ENCODE data around the gene RPS24.

RPS24 gene

GRCh38 chr10:78009662-78010061 is 24.0 kb upstream of the RPS24 start:
- CTCF ChIA-PET = no interaction called here
- POLR2A ChIA-PET = no interaction called here
- no peak for TF ChIP-seq FOXK2 (IDR thresholded peaks at IDR 0.05)
- DNase-seq (ENCODE audit: extremely low spot score) = no peak

GRCh38 chr10:78010278-78010677 is 23.4 kb upstream of the RPS24 start:
- DNase-seq (ENCODE audit: extremely low spot score) = no peak
- CTCF ChIA-PET = no interaction called here
- POLR2A ChIA-PET = interaction anchor here (1.4 kb wide), 1 partner anchor 11 kb away, joined by 4 read pairs; no protein-coding TSS in a partner anchor
- TF ChIP-seq FOXA1 (IDR thresholded peaks at IDR 0.05) (no peak), ZNF384 (IDR thresholded peaks at IDR 0.05) (no peak)

GRCh38 chr10:78011065-78011464 is 22.6 kb upstream of the RPS24 start:
- POLR2A ChIA-PET = interaction anchor here (1.4 kb wide), 1 partner anchor 11 kb away, joined by 4 read pairs; no protein-coding TSS in a partner anchor
- CTCF ChIA-PET = no interaction called here
- TF ChIP-seq ELF4 (IDR thresholded peaks at IDR 0.05) = no peak
- TF ChIP-seq BHLHE40 (IDR thresholded peaks at IDR 0.05; ENCODE audit: borderline replicate concordance) = no peak
- no peak for TF ChIP-seq CTBP1 (IDR thresholded peaks at IDR 0.05; ENCODE audit: borderline replicate concordance)
- TF ChIP-seq TARDBP (IDR thresholded peaks at IDR 0.05) = no peak
- TF ChIP-seq FOXK2 (IDR thresholded peaks at IDR 0.05) = no peak
- no peak for TF ChIP-seq SUZ12 (IDR thresholded peaks at IDR 0.05)
- TF ChIP-seq FOXA1 (IDR thresholded peaks at IDR 0.05) = no peak
- no peak for TF ChIP-seq ZNF384 (IDR thresholded peaks at IDR 0.05)
- no peak for TF ChIP-seq LEF1 (IDR thresholded peaks at IDR 0.05; ENCODE audit: borderline replicate concordance)
- TF ChIP-seq NFRKB (IDR thresholded peaks at IDR 0.05) = no peak
- TF ChIP-seq L3MBTL2 (conservative IDR thresholded peaks at IDR 0.05) = no peak
- no peak for TF ChIP-seq SP1 (IDR thresholded peaks at IDR 0.05)
- TF ChIP-seq FOXM1 (IDR thresholded peaks at IDR 0.05; ENCODE audit: borderline replicate concordance) = no peak
- no peak for TF ChIP-seq HDGF (IDR thresholded peaks at IDR 0.05; ENCODE audit: borderline replicate concordance)
- TF ChIP-seq PKNOX1 (IDR thresholded peaks at IDR 0.05) = no peak
- no peak for TF ChIP-seq ARNT (IDR thresholded peaks at IDR 0.05)
- DNase-seq (ENCODE audit: extremely low spot score) = no peak

- CTCF ChIA-PET = no interaction called here
- DNase-seq (ENCODE audit: extremely low spot score) = no peak
- TF ChIP-seq BHLHE40 (IDR thresholded peaks at IDR 0.05; ENCODE audit: borderline replicate concordance) (no peak), FOXA1 (IDR thresholded peaks at IDR 0.05) (no peak), ARNT (IDR thresholded peaks at IDR 0.05) (no peak), FOXM1 (IDR thresholded peaks at IDR 0.05; ENCODE audit: borderline replicate concordance) (no peak), NFRKB (IDR thresholded peaks at IDR 0.05) (no peak), SUZ12 (IDR thresholded peaks at IDR 0.05) (no peak)
- POLR2A ChIA-PET = no interaction called here
Observed at GRCh38 chr10:78013564-78013963, 20.1 kb upstream of the RPS24 start.

- CTCF ChIA-PET = no interaction called here
- DNase-seq (ENCODE audit: extremely low spot score) = no peak
- TF ChIP-seq CTBP1 (IDR thresholded peaks at IDR 0.05; ENCODE audit: borderline replicate concordance) = no peak
- TF ChIP-seq BHLHE40 (IDR thresholded peaks at IDR 0.05; ENCODE audit: borderline replicate concordance) = no peak
- no peak for TF ChIP-seq LEF1 (IDR thresholded peaks at IDR 0.05; ENCODE audit: borderline replicate concordance)
- TF ChIP-seq FOXK2 (IDR thresholded peaks at IDR 0.05) = no peak
- TF ChIP-seq FOXM1 (IDR thresholded peaks at IDR 0.05; ENCODE audit: borderline replicate concordance) = no peak
- no peak for TF ChIP-seq FOXA1 (IDR thresholded peaks at IDR 0.05)
- TF ChIP-seq ZNF384 (IDR thresholded peaks at IDR 0.05) = no peak
- TF ChIP-seq ARNT (IDR thresholded peaks at IDR 0.05) = no peak
- TF ChIP-seq NFRKB (IDR thresholded peaks at IDR 0.05) = no peak
- TF ChIP-seq L3MBTL2 (conservative IDR thresholded peaks at IDR 0.05) = no peak
- TF ChIP-seq SP1 (IDR thresholded peaks at IDR 0.05) = no peak
- no peak for TF ChIP-seq PKNOX1 (IDR thresholded peaks at IDR 0.05)
- no peak for TF ChIP-seq SUZ12 (IDR thresholded peaks at IDR 0.05)
- TF ChIP-seq ELF4 (IDR thresholded peaks at IDR 0.05) = no peak
- TF ChIP-seq TARDBP (IDR thresholded peaks at IDR 0.05) = no peak
- no peak for TF ChIP-seq HDGF (IDR thresholded peaks at IDR 0.05; ENCODE audit: borderline replicate concordance)
- POLR2A ChIA-PET = no interaction called here
Observed at GRCh38 chr10:78015546-78015945, 18.1 kb upstream of the RPS24 start.

- no peak for TF ChIP-seq HDGF (IDR thresholded peaks at IDR 0.05; ENCODE audit: borderline replicate concordance)
- no peak for TF ChIP-seq LEF1 (IDR thresholded peaks at IDR 0.05; ENCODE audit: borderline replicate concordance)
- TF ChIP-seq NFRKB (IDR thresholded peaks at IDR 0.05) = no peak
- no peak for TF ChIP-seq BHLHE40 (IDR thresholded peaks at IDR 0.05; ENCODE audit: borderline replicate concordance)
- TF ChIP-seq PKNOX1 (IDR thresholded peaks at IDR 0.05) = no peak
- no peak for TF ChIP-seq ELF4 (IDR thresholded peaks at IDR 0.05)
- TF ChIP-seq FOXA1 (IDR thresholded peaks at IDR 0.05) = no peak
- DNase-seq (ENCODE audit: extremely low spot score) = no peak
- ChIA-PET POLR2A (interaction anchor here (1.1 kb wide), 1 partner anchor 16 kb away, joined by 3 read pairs; no protein-coding TSS in a partner anchor), CTCF (no interaction called here)
Observed at GRCh38 chr10:78017856-78018255, 15.8 kb upstream of the RPS24 start.

GRCh38 chr10:78019264-78019663 is 14.4 kb upstream of the RPS24 start:
- ChIA-PET CTCF (no interaction called here), POLR2A (no interaction called here)
- DNase-seq (ENCODE audit: extremely low spot score) = no peak
- TF ChIP-seq TARDBP (IDR thresholded peaks at IDR 0.05) = no peak
- no peak for TF ChIP-seq CTBP1 (IDR thresholded peaks at IDR 0.05; ENCODE audit: borderline replicate concordance)
- no peak for TF ChIP-seq SUZ12 (IDR thresholded peaks at IDR 0.05)

Data from HEK293T (cell line).